ENCODE data around the gene ROBO1.
"Not testable (repeated sequence)": the region's sequence is repeated elsewhere in the genome, so short reads cannot be mapped to it uniquely, and the experiment has no call there.

ROBO1 gene

GRCh38 chr3:79245284-79246138 is 522.3 kb downstream of the ROBO1 start:
- DNase-seq (ENCODE audit: low read depth in 2 of 2): no peak

GRCh38 chr3:79236496-79236895 is 531.3 kb downstream of the ROBO1 start:
- DNase-seq (ENCODE audit: low read depth in 2 of 2): no peak

GRCh38 chr3:79233431-79234060 is 534.3 kb downstream of the ROBO1 start:
- DNase-seq (ENCODE audit: low read depth in 2 of 2): no peak

GRCh38 chr3:79230266-79230665 is 537.5 kb downstream of the ROBO1 start:
- DNase-seq (ENCODE audit: low read depth in 2 of 2): no peak

GRCh38 chr3:79217096-79217495 is 550.7 kb downstream of the ROBO1 start:
- no peak for DNase-seq (ENCODE audit: low read depth in 2 of 2)

GRCh38 chr3:79215286-79215685 is 552.5 kb downstream of the ROBO1 start:
- no peak for DNase-seq (ENCODE audit: low read depth in 2 of 2)

DNA sequence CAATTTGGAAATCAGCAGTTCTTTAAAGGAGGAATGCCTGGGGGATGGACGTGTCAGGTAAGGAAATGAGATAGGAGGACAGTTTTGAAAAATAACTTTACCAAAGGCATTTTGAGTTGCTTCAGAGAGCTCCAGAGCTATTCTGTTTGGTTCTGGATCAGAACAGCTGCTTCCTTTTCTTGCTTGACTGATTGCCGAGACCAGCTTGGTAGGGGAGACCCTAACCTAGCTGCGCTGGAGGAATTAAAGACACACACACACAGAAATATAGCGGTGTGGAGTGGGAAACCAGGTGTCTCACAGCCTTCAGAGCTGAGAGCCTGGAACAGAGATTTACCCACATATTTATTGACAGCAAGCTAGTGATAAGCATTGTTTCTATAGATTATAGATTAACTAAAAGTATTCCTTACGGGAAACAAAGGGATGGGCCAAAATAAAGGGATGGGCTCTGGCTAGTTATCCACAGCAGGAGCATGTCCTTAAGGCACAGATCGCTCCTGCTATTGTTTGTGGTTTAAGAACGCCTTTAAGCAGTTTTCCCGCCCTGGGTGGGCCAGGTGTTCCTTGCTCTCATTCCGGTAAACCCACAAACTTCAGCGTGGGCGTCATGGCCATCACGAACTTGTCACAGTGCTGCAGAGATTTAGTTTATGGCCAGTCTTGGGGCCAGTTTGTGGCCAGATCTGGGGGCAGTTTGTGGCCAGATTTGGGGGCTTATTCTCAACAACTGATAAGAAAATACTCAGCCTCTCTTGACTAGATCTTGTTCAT is 556.0 kb downstream of the ROBO1 start:
- no peak for DNase-seq (ENCODE audit: low read depth in 2 of 2)

- DNase-seq (ENCODE audit: low read depth in 2 of 2): no peak
Measured at GRCh38 chr3:79204351-79204750, 563.4 kb downstream of the ROBO1 start.

DNA sequence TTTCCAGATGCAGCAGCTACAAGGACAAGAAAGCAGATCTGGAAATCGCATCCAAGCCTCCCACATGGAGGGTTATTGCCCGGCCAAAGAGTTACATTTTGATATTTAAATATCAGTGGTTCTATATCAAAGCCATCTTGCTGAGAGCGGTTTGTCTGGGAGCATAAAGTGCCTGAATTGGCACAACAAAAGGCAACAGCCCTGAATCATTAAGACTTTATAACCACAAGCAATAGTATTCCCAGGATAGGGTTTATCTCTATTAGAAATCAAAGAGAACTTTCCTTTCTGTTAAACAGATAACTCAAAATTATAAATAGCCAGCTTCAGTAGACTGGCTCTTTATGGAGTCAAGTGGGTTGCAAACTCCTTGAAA is 564.7 kb downstream of the ROBO1 start:
- DNase-seq (ENCODE audit: low read depth in 2 of 2): no peak

DNA sequence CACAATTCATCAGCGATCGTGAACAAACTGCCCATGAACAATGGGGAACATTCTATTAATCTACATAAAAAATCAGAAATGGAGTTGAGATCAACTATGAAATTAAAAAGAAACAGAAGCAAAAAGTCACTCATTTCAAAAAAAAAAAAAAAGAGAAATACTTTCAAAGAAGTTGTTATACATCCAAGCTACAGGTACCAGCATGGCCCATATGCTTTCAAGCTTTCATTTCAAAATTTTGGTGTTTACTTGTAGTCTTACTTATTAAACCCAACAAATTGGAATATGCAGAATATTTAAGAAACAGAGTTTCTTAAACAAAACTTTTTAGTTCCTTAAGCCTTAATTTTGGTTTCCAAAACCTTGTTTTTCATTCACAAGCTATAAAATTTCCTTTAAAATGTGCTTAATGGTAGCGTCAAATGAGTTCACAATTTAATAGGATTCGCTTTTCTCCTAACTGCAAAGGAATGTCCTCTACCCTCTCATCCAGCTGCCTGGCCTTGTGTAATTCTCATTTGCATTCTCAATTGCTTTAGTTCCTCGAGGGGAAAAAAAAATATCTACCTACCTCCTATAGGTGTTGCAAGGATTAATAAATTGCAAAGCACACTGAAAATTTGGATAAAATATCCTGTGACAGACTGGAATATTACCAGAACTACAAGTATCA is 565.2 kb downstream of the ROBO1 start:
- no peak for DNase-seq (ENCODE audit: low read depth in 2 of 2)

DNA sequence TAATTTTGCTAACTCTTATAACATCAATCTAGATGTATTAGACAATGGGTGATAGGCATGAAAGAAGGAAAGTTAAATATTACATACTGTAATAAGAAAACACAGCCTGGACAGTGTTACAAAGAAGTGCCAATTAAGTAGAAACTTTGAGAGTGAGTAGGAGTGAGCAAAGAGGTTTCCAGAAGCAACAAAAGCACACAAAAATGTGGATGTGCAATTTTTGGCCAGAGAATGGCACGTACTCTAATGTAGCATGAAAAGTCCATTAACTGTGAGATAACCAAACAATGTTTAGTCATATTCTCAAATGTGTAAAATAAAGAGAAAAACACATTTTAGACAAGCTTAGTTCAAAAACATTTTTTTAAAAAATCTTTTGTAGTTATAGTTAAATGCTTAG is 567.3 kb downstream of the ROBO1 start:
- DNase-seq (ENCODE audit: low read depth in 2 of 2): no peak

DNA sequence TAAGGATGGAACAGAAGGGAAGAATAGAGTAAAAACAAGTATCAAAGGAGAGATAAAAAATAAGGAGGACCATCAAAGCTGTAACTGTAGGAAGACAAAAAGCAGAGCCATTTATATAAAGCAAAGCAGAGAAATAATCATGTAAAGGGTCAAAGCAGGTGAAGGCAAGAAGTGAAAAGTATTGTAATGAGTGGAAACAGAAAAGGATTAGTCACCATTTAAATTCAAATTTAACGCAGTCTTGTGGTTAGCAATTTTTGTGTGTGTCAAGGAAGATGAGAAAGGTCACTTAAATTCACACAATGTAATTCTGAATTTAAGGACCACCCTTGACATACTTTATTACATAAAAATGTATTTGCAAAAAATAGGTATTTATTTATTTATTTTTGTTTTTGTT is 567.8 kb downstream of the ROBO1 start:
- no peak for DNase-seq (ENCODE audit: low read depth in 2 of 2)

GRCh38 chr3:79187426-79187825 is 580.4 kb downstream of the ROBO1 start:
- DNase-seq (ENCODE audit: low read depth in 2 of 2): no peak

- DNase-seq (ENCODE audit: low read depth in 2 of 2): no peak
Measured at GRCh38 chr3:79184251-79184650, 583.5 kb downstream of the ROBO1 start.

DNA sequence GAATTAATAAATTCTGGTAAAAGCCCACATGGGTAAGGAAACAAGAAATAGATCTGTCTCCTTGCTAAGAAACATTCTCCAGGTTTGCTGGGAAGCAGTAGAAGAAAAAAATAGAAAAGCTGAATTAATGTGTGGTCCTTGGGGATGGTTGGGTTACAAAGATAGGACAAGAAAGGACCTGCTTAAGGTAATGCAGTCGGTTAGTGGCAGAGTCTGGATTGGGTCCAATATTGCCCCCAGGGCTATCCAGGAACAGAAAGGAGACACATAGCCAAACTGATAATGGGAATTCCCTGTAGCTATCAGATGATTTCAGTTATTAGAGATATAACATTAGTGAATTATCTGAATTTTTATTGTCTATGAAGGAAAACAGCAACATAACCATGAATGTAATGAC is 584.3 kb downstream of the ROBO1 start:
- no peak for DNase-seq (ENCODE audit: low read depth in 2 of 2)

DNA sequence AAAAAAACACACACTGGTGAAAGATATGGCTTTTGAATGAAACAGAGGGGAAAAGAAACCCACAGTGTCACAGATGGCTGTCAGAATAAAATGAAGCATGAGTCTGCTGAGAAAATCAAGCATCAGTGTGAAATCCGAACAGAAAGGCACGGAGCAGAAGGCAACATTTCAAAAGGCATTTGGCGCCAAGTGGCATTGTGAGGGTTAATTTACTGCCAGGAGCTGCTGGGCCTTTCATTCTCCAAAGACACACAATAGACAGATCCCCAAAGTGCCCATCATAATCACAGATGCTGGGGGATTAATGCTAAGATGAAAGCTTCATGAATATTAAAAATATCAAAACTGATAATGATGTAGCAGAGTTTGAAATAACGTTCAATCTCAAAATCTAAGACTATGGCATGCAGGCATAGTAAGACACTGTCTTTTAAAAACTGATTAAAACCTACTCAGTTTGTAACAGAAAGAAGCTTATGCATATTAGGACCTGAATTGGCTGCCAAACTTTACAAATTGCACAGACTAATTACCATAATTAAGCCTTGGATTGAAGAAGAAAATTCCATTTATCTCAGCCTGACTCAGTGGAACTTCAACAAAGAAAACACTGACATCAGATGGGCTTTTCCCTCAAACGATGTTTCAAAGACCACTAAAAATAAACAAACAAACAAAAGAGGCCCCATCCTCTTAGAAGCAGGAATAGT is 589.2 kb downstream of the ROBO1 start:
- no peak for DNase-seq (ENCODE audit: low read depth in 2 of 2)

- DNase-seq (ENCODE audit: low read depth in 2 of 2): no peak
Measured at GRCh38 chr3:79175870-79176269, 591.9 kb downstream of the ROBO1 start.

GRCh38 chr3:79173259-79173658 is 594.5 kb downstream of the ROBO1 start:
- not testable (repeated sequence) for DNase-seq (ENCODE audit: low read depth in 2 of 2)

DNA sequence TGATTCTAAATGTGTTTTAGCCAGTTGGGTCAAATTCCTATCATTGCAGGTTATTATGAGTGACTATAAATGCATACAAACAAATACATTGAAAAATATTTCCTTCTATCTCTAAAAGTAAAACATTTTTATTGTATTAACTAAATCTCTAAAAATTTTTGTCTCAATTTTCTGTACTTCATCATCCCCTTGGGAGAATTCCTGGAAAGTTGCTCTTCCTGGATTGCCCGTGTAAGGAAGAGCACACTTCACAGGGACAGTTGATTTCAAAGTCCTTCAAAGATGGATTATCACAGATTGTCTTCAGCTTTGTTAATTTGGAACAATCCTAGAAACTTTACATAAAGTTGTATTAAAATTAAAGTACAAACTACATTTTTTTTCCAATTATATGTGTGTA is 595.6 kb downstream of the ROBO1 start:
- DNase-seq (ENCODE audit: low read depth in 2 of 2): no peak

DNA sequence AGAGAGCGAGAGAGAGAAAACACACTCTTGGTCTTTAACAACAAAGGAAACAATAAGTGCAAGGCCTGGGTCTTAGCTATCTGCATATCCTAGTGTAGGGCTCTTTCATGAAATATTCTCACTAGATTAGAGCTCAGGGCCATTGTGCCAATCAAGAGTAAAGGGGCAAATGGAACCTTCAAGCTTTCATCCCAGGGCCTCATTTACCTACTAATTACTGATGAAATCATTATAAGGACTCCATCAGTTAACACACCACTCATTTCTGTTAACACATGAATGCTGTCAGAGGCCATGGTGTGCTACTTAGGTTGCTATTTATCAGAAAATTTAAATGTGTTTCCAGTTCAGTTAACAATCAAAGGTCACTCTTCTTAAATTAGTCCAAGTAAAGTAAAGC is 597.8 kb downstream of the ROBO1 start:
- DNase-seq (ENCODE audit: low read depth in 2 of 2): no peak

DNA sequence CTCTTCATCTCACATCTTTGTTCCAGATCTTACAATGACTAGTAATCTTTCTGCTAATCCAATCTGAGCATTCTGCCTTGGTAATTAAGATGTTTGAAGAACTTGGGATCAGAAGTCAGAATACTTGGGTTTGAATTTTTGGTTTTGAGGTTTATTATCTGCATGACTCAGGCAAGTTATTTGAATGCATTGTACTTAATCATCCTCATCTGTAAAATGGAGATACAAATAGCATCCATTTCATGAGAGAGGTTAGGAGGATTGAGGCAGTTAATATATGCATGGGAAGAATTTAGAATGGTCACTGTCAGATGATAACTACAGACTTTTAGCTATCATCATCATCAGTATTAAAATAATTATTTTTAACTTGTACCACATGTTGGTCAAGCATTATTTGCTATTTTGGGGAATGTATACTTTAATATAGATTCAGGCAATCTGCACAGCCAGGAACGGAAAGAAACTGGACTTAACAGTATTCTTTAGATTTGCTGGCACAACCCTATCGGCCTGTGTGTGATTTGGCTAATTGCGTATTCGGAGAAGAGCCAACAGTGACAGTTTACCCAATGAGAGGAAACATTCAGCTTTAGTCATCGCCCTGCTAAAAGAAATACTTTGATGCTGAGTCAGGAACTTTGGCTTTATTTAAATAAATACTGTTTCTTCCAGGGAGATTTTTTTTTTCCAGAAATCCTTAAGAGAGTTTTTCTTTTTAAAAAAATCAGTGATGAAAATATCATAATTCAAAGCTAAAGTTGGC is 600.0 kb downstream of the ROBO1 start:
- no peak for DNase-seq (ENCODE audit: low read depth in 2 of 2)

Data from stimulated activated CD4-positive, alpha-beta T cell treated with anti-CD3 and anti-CD28 coated beads, Interleukin-15, amount 100 ng/mL, for 48 hours (primary cell).